ENCODE data around the gene NBPF14.
"Not testable (repeated sequence)": the region's sequence is repeated elsewhere in the genome, so short reads cannot be mapped to it uniquely, and the experiment has no call there.

Gene NBPF14

DNA sequence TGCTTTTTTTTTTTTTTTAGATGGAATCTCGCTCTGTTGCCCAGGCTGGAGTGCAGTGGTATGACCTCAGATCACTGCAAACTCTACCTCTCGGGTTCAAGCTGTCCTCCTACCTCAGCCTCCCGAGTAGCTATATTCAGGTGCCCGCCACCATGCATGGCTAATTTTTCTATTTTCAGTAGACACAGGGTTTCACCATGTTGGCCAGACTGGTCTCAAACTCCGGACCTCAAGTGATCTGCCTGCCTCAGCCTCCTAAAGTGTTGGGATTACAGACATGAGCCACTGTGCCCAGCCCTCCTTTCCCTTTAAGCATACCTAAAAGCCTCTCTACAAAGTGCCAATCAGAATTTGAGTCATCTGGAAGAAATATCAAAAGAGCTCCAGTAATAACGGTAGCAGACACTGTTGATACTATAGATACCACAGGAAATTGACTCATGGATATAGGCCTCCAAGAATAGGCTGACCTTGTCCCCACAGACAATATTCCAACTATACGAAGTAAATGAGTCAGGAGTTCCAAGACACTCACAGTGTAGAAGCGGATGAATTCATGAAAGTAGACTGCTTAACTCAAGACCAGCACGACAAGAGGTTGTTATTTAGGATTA, 83.1 kb downstream of the NBPF14 start:
- H3K27ac ChIP-seq (ENCODE audit: insufficient read depth in 1 of 2, low read depth in 1 of 2, low read length in 2 of 2, poor library complexity in 1 of 2, severe bottlenecking in 2 of 2); DNase-seq; POLR2A ChIA-PET; CTCF ChIA-PET; H3K4me3 ChIP-seq (ENCODE audit: control insufficient read depth in 1 of 7, extremely low read depth in 1 of 7, insufficient read depth in 4 of 7, low read depth in 2 of 7, low read length in 6 of 7); H3K36me3 ChIP-seq (ENCODE audit: control insufficient read depth in 4 of 4, insufficient read depth in 4 of 4, low read length in 3 of 4); H3K4me1 ChIP-seq (ENCODE audit: control extremely low read depth in 1 of 4, control insufficient read depth in 4 of 4, insufficient read depth in 4 of 4, low read length in 3 of 4); H3K27me3 ChIP-seq (replicated peaks in 2 of 5; ENCODE audit: control insufficient read depth in 4 of 5, insufficient read depth in 5 of 5, low read length in 4 of 5); H3K9me3 ChIP-seq (ENCODE audit: control extremely low read depth in 1 of 5, control insufficient read depth in 4 of 5, insufficient read depth in 2 of 5, low read depth in 1 of 5, low read length in 4 of 5): not testable (repeated sequence)
- WGBS (ENCODE audit: insufficient coverage): no CpG with 5 or more reads among the region's 9 CpGs

DNA sequence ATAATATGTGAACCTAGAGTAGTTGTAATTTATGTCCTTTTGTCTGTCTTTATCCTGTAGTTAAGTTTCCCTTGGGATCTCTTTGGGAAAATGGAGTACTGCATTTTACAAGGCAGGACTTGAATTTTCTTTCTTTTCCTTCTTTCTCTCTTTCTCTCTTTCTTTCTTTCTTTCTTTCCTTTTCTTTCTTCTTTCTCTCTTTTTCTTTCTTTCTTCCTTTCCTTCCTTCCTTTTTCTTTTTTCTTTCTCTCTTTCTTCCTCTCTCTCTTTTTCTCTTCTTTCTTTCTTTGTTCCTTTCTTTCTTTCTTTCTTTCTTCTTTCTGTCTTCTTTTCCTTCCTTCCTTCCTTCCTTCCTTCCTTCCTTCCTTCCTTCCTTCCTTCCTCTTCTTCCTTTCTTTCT, 101.9 kb downstream of the NBPF14 start:
- H3K27me3 ChIP-seq (replicated peaks in 2 of 5; ENCODE audit: control insufficient read depth in 4 of 5, insufficient read depth in 5 of 5, low read length in 4 of 5); DNase-seq; POLR2A ChIA-PET: not testable (repeated sequence)

DNA sequence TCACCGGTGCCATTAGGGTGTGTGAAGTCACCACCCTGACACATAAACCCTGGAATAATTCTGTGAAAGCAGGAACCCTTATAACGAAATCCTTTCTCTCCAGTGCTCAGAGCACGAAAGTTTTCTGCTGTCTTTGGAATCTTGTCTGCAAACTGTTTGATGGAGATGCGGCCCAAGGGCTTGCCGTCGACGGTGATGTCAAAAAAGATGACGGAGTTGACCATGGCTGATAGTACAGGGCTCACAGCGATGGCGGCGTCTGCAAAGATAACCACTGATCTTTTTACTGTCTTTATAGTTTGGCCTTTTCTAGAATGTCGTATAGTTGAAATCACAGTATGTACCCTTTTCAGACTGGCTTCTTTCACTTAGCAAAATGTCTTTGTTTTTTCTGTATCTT, 112.8 kb downstream of the NBPF14 start, which contains the start of gene PPIAL4G:
PPIAL4G (minus strand) TSS at position 274 of the 400 bp plus-strand sequence; CDS start at position 224, 50 bp downstream.
- H3K36me3 ChIP-seq (ENCODE audit: control insufficient read depth in 4 of 4, insufficient read depth in 4 of 4, low read length in 3 of 4); H3K9me3 ChIP-seq (ENCODE audit: control extremely low read depth in 1 of 5, control insufficient read depth in 4 of 5, insufficient read depth in 2 of 5, low read depth in 1 of 5, low read length in 4 of 5); H3K27ac ChIP-seq (ENCODE audit: insufficient read depth in 1 of 2, low read depth in 1 of 2, low read length in 2 of 2, poor library complexity in 1 of 2, severe bottlenecking in 2 of 2); CTCF ChIA-PET; POLR2A ChIA-PET; H3K4me3 ChIP-seq (ENCODE audit: control insufficient read depth in 1 of 7, extremely low read depth in 1 of 7, insufficient read depth in 4 of 7, low read depth in 2 of 7, low read length in 6 of 7); H3K4me1 ChIP-seq (ENCODE audit: control extremely low read depth in 1 of 4, control insufficient read depth in 4 of 4, insufficient read depth in 4 of 4, low read length in 3 of 4); DNase-seq; H3K27me3 ChIP-seq (replicated peaks in 2 of 5; ENCODE audit: control insufficient read depth in 4 of 5, insufficient read depth in 5 of 5, low read length in 4 of 5): not testable (repeated sequence)
- 92% methylated on average over 5 of the region's 12 CpGs for WGBS (ENCODE audit: insufficient coverage)

More for the DNA sequence above, 101.9 kb downstream of the NBPF14 start:
- H3K4me1 ChIP-seq (ENCODE audit: control extremely low read depth in 1 of 4, control insufficient read depth in 4 of 4, insufficient read depth in 4 of 4, low read length in 3 of 4); H3K27ac ChIP-seq (ENCODE audit: insufficient read depth in 1 of 2, low read depth in 1 of 2, low read length in 2 of 2, poor library complexity in 1 of 2, severe bottlenecking in 2 of 2); CTCF ChIA-PET; H3K36me3 ChIP-seq (ENCODE audit: control insufficient read depth in 4 of 4, insufficient read depth in 4 of 4, low read length in 3 of 4); H3K9me3 ChIP-seq (ENCODE audit: control extremely low read depth in 1 of 5, control insufficient read depth in 4 of 5, insufficient read depth in 2 of 5, low read depth in 1 of 5, low read length in 4 of 5); H3K4me3 ChIP-seq (ENCODE audit: control insufficient read depth in 1 of 7, extremely low read depth in 1 of 7, insufficient read depth in 4 of 7, low read depth in 2 of 7, low read length in 6 of 7): not testable (repeated sequence)
